Psoas muscle (tissue), 8 donors: ENCODE measurements around the gene CTNNA1. TPM values are rescaled to one million over a fixed set of nuclear protein-coding genes. Genes with fewer than 3 reads are reported as not detected.
A peak's percentile ranks its signal among the peaks of the same experiment; 100 is the strongest.

Source experiments
- ATAC-seq, 4 donors: fragments of 200-7000 bp; cut with Tn5 transposase; one replicate each; pipeline ENCODE4 v1.9.1; 2020; ENCODE audit warnings: moderate library complexity in 3 of 4, mild to moderate bottlenecking in 2 of 4
- DNase-seq, 2 donors: peaks; one replicate each; pipeline ENCODE4 v3.0.0-alpha.2; 2020
- H3K27ac ChIP-seq: fragments of 200-600 bp; one replicate; pipeline ENCODE4 v1.8.0; 2022
- H3K27me3 ChIP-seq, 3 donors: fragments of 200-600 bp in 1 of 3; one replicate each; pipeline versions ENCODE4 v1.6.1 to v1.8.0; 2013 to 2022; ENCODE audit warnings: low read length in 2 of 3, mild to moderate bottlenecking in 2 of 3, moderate library complexity in 1 of 3; ENCODE audit not compliant: insufficient read depth in 3 of 3
- H3K36me3 ChIP-seq, 2 donors: fragments of 200-600 bp in 1 of 2; one replicate each; pipeline versions ENCODE4 v1.6.1 to v1.8.0; 2013 to 2022; ENCODE audit warnings: low read depth in 1 of 2, mild to moderate bottlenecking in 1 of 2, moderate library complexity in 1 of 2; ENCODE audit not compliant: insufficient read depth in 1 of 2
- H3K4me1 ChIP-seq: fragments of 200-600 bp; one replicate; pipeline ENCODE4 v1.8.0; 2022
- H3K4me3 ChIP-seq: fragments of 200-600 bp; one replicate; pipeline ENCODE4 v1.8.0; 2022; ENCODE audit warnings: mild to moderate bottlenecking
- H3K9me3 ChIP-seq: fragments of 200-600 bp; one replicate; pipeline ENCODE4 v1.8.0; 2022
- WGBS, 3 donors: extraction: QIAGEN DNeasy Blood & Tissue Kit; methylation state at CpG; one replicate each; pipeline versions ENCODE4 v1.1.6 to v1.1.7; 2013; 5-methylcytosine and 5-hydroxymethylcytosine counted together
- intact Hi-C, 2 donors: fragments of 100-400 bp; cut with DNase I; formaldehyde crosslinking; loops; one replicate each; pipeline versions ENCODE4 v1.11.0 to v1.14.2; 2022
- polyA plus RNA-seq, 3 donors: library from polyadenylated mRNA; stranded (reverse); fragments of 200-250 nt; gene quantifications; one replicate each; pipeline ENCODE4 v1.2.3, GENCODE V29; 2013
- total RNA-seq, 4 donors: library from RNA; stranded (reverse); fragmentation: NEBNext Ultra II Directional in 2 of 4; extraction: Animal tissue kit (Norgen Biotek cat#: 25700) in 2 of 4; gene quantifications; one replicate each; pipeline versions ENCODE4 v1.2.1 to v1.2.4, GENCODE V29; 2021 to 2023
- TF ChIP-seq, protein P1 (sequence below): fragments of 200-600 bp; IDR thresholded peaks from one replicate; pipeline ENCODE4 v1.8.0; 2022; ENCODE audit warnings: antibody characterized with exemption
- donor health status: healthy with polysubstance abuse.
- donor health status: DM: no; HTN: no; CAD: no; lungs with moderate emphysema.
- donor health status: Bipolar disorder and iron deficiency.
- donor health status: healthy.
- donor health status: DM: yes; HTN: yes; CAD: no.
- donor health status: DM: no; HTN: no; CAD: no.
- donor health status: DM: no; HTN: no; CAD: no.
- donor health status: DM: yes; HTN: yes; CAD: no.

Gene CTNNA1
- total and polyA plus RNA-seq, 7 donors: 58.8 to 162 (median 99.3) TPM

DNA sequence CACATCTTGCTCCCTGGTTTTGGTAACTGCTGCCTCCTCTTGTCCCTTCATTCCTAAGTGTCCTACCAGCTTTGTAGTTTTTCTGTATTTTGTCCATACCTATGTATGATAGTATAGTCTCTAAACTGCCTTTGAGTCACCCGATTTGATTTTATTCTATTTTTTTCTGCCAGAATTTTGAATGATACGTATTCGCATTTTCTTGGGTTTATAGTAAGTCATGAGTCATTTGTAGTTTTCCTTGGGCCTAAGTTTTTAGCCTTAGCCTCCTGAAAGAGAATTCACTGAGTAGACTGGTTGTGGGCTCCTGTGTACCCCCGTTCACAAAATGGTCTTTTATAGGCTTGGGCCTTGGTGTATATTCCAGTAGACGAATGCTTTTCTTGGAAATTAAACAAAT lies 62.3 kb downstream of the CTNNA1 start:
- H3K27ac ChIP-seq: no peak overlapping the region

DNA sequence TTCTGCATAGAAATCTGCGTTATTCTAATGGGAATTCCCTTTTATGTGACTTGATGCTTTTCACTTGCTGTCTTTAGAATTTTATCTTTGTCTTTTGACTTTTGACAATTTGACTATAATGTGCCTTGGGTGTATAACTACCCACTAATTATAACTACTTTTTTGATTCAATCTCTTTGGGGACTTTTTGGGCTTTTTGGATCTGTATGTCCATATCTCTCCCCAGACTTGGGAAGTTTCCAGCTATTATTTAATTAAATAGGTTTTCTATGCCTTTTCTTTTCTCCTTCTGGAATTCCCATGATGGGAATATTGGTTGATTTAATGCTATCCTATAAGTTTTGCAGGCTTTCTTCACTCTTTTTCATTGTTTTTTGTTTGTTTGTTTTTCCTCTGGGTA lies 64.0 kb downstream of the CTNNA1 start:
- no peak for DNase-seq
- Histone ChIP-seq H3K4me1 (peaks cover 32% of the 10 kb centered on the region), H3K27ac (no peak overlapping the region), H3K27me3 (no peaks in the 10 kb centered on the region), H3K4me3 (no peak overlapping the region), H3K36me3 (peaks cover 0 to 25% of the 10 kb centered on the region in 2 donors), H3K9me3 (no peaks in the 10 kb centered on the region)
- ATAC-seq: no peak
- WGBS, 3 donors: 99 to 100% (median 100%) methylated on average over 1 of the region's 1 CpG
- intact Hi-C loops: no loop called here
- TF ChIP-seq, protein P1, sequence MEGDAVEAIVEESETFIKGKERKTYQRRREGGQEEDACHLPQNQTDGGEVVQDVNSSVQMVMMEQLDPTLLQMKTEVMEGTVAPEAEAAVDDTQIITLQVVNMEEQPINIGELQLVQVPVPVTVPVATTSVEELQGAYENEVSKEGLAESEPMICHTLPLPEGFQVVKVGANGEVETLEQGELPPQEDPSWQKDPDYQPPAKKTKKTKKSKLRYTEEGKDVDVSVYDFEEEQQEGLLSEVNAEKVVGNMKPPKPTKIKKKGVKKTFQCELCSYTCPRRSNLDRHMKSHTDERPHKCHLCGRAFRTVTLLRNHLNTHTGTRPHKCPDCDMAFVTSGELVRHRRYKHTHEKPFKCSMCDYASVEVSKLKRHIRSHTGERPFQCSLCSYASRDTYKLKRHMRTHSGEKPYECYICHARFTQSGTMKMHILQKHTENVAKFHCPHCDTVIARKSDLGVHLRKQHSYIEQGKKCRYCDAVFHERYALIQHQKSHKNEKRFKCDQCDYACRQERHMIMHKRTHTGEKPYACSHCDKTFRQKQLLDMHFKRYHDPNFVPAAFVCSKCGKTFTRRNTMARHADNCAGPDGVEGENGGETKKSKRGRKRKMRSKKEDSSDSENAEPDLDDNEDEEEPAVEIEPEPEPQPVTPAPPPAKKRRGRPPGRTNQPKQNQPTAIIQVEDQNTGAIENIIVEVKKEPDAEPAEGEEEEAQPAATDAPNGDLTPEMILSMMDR: no peak

More for the DNA sequence above, 62.3 kb downstream of the CTNNA1 start:
- no peak for ATAC-seq
- DNase-seq: no peak
- Histone ChIP-seq H3K27me3 (no peaks in the 10 kb centered on the region), H3K4me3 (no peak overlapping the region), H3K36me3 (peaks cover 0 to 30% of the 10 kb centered on the region in 2 donors), H3K4me1 (peaks cover 20% of the 10 kb centered on the region), H3K9me3 (no peaks in the 10 kb centered on the region)
- WGBS, 3 donors: 88 to 94% (median 93%) methylated on average over 5 of the region's 5 CpGs
- intact Hi-C loops: no loop called here
- TF ChIP-seq, protein P1: no peak

DNA sequence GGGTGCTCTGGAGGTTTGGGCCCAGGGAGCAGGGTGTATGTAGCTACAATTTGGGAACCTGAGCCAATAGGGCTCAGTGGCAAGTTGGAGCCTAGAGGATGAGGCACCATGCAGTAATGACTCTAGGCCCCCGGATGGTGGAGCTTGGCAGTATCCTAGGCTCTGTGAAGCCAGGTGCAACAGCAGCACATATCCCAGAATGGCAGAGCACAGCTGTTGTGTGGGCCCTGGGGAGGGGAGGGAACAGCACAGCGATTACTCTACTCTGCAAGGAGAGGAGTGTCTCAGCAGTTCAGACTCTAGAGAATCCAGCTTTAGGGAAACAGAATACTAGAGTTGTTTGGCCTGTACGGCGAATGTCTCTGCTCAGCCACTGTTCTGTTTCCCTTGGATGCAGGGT lies 65.9 kb downstream of the CTNNA1 start:
- WGBS, 3 donors: 20 to 44% (median 21%) methylated on average over 4 of the region's 4 CpGs
- TF ChIP-seq, protein P1: peak; percentile 26
- ATAC-seq (peak; percentile 97 to 99 (median 98)), DNase-seq (peak; percentile 52 to 83)
- Histone ChIP-seq H3K27me3 (no peaks in the 10 kb centered on the region), H3K36me3 (peaks cover 0 to 7% of the 10 kb centered on the region in 2 donors), H3K4me1 (peaks cover 42% of the 10 kb centered on the region), H3K9me3 (no peaks in the 10 kb centered on the region), H3K27ac (peak overlapping the region; percentile 70), H3K4me3 (peak overlapping the region; percentile 27)
- intact Hi-C loops: no loop called here

DNA sequence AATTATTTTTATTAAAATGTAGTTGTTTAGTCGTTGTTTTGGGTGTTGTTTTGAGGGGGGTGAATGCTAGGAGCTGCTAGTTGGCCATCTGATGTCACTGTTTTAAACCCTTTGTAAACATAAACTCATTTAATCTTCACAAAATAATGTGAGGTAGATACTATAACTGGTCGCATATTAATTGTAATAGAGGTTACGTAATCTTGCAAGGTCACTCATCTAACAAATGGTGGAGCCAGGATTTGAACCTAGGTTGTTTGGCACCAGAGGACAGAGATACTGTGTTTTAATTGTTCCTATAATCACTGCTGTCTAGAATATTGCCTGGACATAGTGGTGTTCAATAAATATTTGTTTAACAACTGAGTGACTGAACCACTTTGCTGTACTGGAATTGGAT lies 67.5 kb downstream of the CTNNA1 start:
- TF ChIP-seq, protein P1: no peak
- DNase-seq (no peak), ATAC-seq (no peak)
- Histone ChIP-seq H3K4me3 (no peak overlapping the region), H3K4me1 (peaks cover 42% of the 10 kb centered on the region), H3K27ac (no peak overlapping the region), H3K36me3 (peaks cover 0 to 9% of the 10 kb centered on the region in 2 donors), H3K9me3 (no peaks in the 10 kb centered on the region), H3K27me3 (no peaks in the 10 kb centered on the region)
- intact Hi-C loops: loop anchor here in 1 of 2 donors (10.0 kb wide), 1 partner anchor 444 kb away; no protein-coding TSS in a partner anchor
- whole genome bisulfite sequencing, 3 donors: 74 to 91% (median 91%) methylated on average over 3 of the region's 3 CpGs

DNA sequence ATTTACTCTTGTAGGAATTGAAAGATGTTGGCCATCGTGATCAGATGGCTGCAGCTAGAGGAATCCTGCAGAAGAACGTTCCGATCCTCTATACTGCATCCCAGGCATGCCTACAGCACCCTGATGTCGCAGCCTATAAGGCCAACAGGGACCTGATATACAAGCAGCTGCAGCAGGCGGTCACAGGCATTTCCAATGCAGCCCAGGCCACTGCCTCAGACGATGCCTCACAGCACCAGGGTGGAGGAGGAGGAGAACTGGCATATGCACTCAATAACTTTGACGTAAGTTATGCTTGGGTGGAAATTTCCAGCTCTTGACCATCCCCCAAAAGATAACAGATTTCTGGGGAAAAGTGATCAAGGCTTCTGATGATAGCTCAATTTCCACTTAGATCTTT lies 71.3 kb downstream of the CTNNA1 start:
- 70 to 74% (median 71%) methylated on average over 7 of the region's 7 CpGs for WGBS, 3 donors
- no peaks in the 10 kb centered on the region for H3K9me3 ChIP-seq
- ATAC-seq (no peak), DNase-seq (no peak)
- TF ChIP-seq, protein P1: no peak
- intact Hi-C loops: loop anchor here in 1 of 2 donors (10.0 kb wide), 1 partner anchor 440 kb away; no protein-coding TSS in a partner anchor
- no peak overlapping the region for H3K27ac ChIP-seq
- H3K36me3 ChIP-seq: peaks cover 0 to 37% of the 10 kb centered on the region in 2 donors
- H3K27me3 ChIP-seq: no peaks in the 10 kb centered on the region
- H3K4me1 ChIP-seq: peaks cover 30% of the 10 kb centered on the region
- H3K4me3 ChIP-seq: no peak overlapping the region
